Fibroblast of lung (primary cell): ENCODE measurements around the gene EPG5. TPM values are rescaled to one million over a fixed set of nuclear protein-coding genes. Genes with fewer than 3 reads are reported as not detected.

ENCODE experiments used
- DNase-seq, 2 donors: peaks; one replicate each; pipeline versions ENCODE4 v3.0.0 to v3.0.0-alpha.2; 2010; ENCODE audit warnings: low read depth in 2 of 2
- H2AFZ ChIP-seq: 2 replicates; pipeline ENCODE4 v1.5.1; 2012; ENCODE audit warnings: low read length, control low read depth, inconsistent platforms
- H3K27ac ChIP-seq: 2 replicates; pipeline ENCODE4 v1.5.1; 2011; ENCODE audit warnings: low read length, control low read depth; ENCODE audit not compliant: insufficient read depth
- H3K27me3 ChIP-seq: 2 replicates; pipeline ENCODE4 v1.5.1; 2011; ENCODE audit warnings: mild to moderate bottlenecking, low read length; ENCODE audit not compliant: control insufficient read depth, insufficient read depth
- H3K36me3 ChIP-seq: 2 replicates; pipeline ENCODE4 v1.5.1; 2011; ENCODE audit warnings: low read length; ENCODE audit not compliant: control insufficient read depth, insufficient read depth
- H3K4me1 ChIP-seq: 2 replicates; pipeline ENCODE4 v1.5.1; 2011; ENCODE audit warnings: low read length; ENCODE audit not compliant: control insufficient read depth, insufficient read depth; ENCODE audit errors: extremely low read depth
- H3K4me2 ChIP-seq: 2 replicates; pipeline ENCODE4 v1.5.1; 2011; ENCODE audit warnings: low read length, control low read depth; ENCODE audit not compliant: insufficient read depth; ENCODE audit errors: extremely low read depth
- H3K4me3 ChIP-seq, 4 experiments: fragments of 200-600 bp in 1 of 4; sonication (generic) in 1 of 4; replicated peaks in 1 of 4; 2 replicates each; pipeline ENCODE4 v1.5.1; 2011 to 2016; ENCODE audit warnings: low read length in 4 of 4, low read depth in 3 of 4, mild to moderate bottlenecking in 3 of 4, control low read depth in 2 of 4, inconsistent platforms in 1 of 4, mixed read lengths in 1 of 4; ENCODE audit not compliant: insufficient read depth in 1 of 4; ENCODE audit errors: control extremely low read depth in 1 of 4
- H3K79me2 ChIP-seq: 2 replicates; pipeline ENCODE4 v1.5.1; 2012; ENCODE audit warnings: mild to moderate bottlenecking, low read length, inconsistent platforms; ENCODE audit not compliant: control insufficient read depth, insufficient read depth
- H3K9ac ChIP-seq: 2 replicates; pipeline ENCODE4 v1.5.1; 2011; ENCODE audit warnings: mild to moderate bottlenecking, low read length, control low read depth; ENCODE audit not compliant: insufficient read depth
- H3K9me3 ChIP-seq: 2 replicates; pipeline ENCODE4 v1.5.1; 2012; ENCODE audit warnings: low read depth, low read length; ENCODE audit not compliant: control insufficient read depth, insufficient read depth
- H4K20me1 ChIP-seq: 2 replicates; pipeline ENCODE4 v1.5.1; 2011; ENCODE audit warnings: low read length; ENCODE audit not compliant: control insufficient read depth, insufficient read depth; ENCODE audit errors: extremely low read depth
- EZH2 ChIP-seq: IDR thresholded peaks from 2 replicates; pipeline ENCODE4 v1.5.1; 2012; ENCODE audit warnings: low read length, control low read depth, mild to moderate bottlenecking; ENCODE audit errors: missing control alignments
- polyA plus RNA-seq, 2 donors: library from polyadenylated mRNA; depleted of rRNA in 1 of 2; stranded (reverse) in 1 of 2; unstranded in 1 of 2; fragments of >200 nt; gene quantifications; 2 replicates each; pipeline ENCODE4 v1.2.1, GENCODE V29; 2011 to 2012; ENCODE audit warnings: missing spikeins in 1 of 2
- total RNA-seq: library from RNA; depleted of rRNA; stranded (reverse); fragments of >200 nt; gene quantifications from 2 replicates; pipeline ENCODE4 v1.2.1, GENCODE V29; 2014
- TF ChIP-seq, protein P1 (sequence below), 2 donors: IDR thresholded peaks in 1 of 2; conservative IDR thresholded peaks in 1 of 2; 1 replicate in 1 of 2; 2 replicates in 1 of 2; pipeline ENCODE4 v1.5.1; 2011 to 2012; ENCODE audit warnings: low read length in 2 of 2, control low read depth in 1 of 2, inconsistent platforms in 1 of 2, low read depth in 1 of 2, mild to moderate bottlenecking in 1 of 2

Gene EPG5
- total and polyA plus RNA-seq, 2 donors (not counting 1 experiment from before 2014, with no cell fraction given): 60.0 to 87.4 TPM

GRCh38 chr18:45839414-45840395, 127.4 kb downstream of the EPG5 start:
- Histone ChIP-seq H3K27me3 (no peaks in the 10 kb centered on the region), H3K4me3 (no peak overlapping the region), H3K4me1 (peaks cover 10% of the 10 kb centered on the region), H3K9ac (no peak overlapping the region), H3K9me3 (no peaks in the 10 kb centered on the region), H3K36me3 (no peaks in the 10 kb centered on the region), H2AFZ (no peak overlapping the region), H4K20me1 (no peaks in the 10 kb centered on the region), H3K4me2 (no peak overlapping the region), H3K27ac (no peak overlapping the region), H3K79me2 (no peaks in the 10 kb centered on the region)
- DNase-seq: peak; percentile 68 to 80
- TF ChIP-seq, protein P1, sequence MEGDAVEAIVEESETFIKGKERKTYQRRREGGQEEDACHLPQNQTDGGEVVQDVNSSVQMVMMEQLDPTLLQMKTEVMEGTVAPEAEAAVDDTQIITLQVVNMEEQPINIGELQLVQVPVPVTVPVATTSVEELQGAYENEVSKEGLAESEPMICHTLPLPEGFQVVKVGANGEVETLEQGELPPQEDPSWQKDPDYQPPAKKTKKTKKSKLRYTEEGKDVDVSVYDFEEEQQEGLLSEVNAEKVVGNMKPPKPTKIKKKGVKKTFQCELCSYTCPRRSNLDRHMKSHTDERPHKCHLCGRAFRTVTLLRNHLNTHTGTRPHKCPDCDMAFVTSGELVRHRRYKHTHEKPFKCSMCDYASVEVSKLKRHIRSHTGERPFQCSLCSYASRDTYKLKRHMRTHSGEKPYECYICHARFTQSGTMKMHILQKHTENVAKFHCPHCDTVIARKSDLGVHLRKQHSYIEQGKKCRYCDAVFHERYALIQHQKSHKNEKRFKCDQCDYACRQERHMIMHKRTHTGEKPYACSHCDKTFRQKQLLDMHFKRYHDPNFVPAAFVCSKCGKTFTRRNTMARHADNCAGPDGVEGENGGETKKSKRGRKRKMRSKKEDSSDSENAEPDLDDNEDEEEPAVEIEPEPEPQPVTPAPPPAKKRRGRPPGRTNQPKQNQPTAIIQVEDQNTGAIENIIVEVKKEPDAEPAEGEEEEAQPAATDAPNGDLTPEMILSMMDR (conservative IDR thresholded peaks at IDR 0.05 in 1 of 2, IDR thresholded peaks at IDR 0.05 in 1 of 2; ENCODE audit: low read depth in 1 of 2, low read length in 2 of 2): peak; percentile 81 to 86
- TF ChIP-seq EZH2: no peak

- H3K79me2 ChIP-seq: no peaks in the 10 kb centered on the region
- no peak for DNase-seq
- peak overlapping the region in 1 of 4 experiments; percentile 7 for H3K4me3 ChIP-seq
- H3K36me3 ChIP-seq: no peaks in the 10 kb centered on the region
- H3K4me2 ChIP-seq: no peak overlapping the region
- H3K4me1 ChIP-seq: peaks cover 10% of the 10 kb centered on the region
- H4K20me1 ChIP-seq: no peaks in the 10 kb centered on the region
- H2AFZ ChIP-seq: peak overlapping the region; percentile 60
- TF ChIP-seq, protein P1 (conservative IDR thresholded peaks at IDR 0.05 in 1 of 2, IDR thresholded peaks at IDR 0.05 in 1 of 2; ENCODE audit: low read depth in 1 of 2, low read length in 2 of 2): no peak
- TF ChIP-seq EZH2: no peak
- no peak overlapping the region for H3K9ac ChIP-seq
- H3K27ac ChIP-seq: no peak overlapping the region
- H3K27me3 ChIP-seq: no peaks in the 10 kb centered on the region
- H3K9me3 ChIP-seq: no peaks in the 10 kb centered on the region
Observed at GRCh38 chr18:45838302-45839070, 128.6 kb downstream of the EPG5 start.
